ENCODE results near the gene DSCAM. TPM values are rescaled to one million over a fixed set of nuclear protein-coding genes. Genes with fewer than 3 reads are reported as not detected.

The DSCAM gene
- total RNA-seq, 1 experiment from 2014 or later = not detected

- Histone ChIP-seq H3K9me3 (no peaks in the 10 kb centered on the region), H3K27me3 (no peaks in the 10 kb centered on the region), H3K4me3 (no peak overlapping the region), H3K36me3 (no peaks in the 10 kb centered on the region)
- DNase-seq = no peak
Measured at GRCh38 chr21:40569357-40569756, 277.6 kb downstream of the DSCAM start.

DNA sequence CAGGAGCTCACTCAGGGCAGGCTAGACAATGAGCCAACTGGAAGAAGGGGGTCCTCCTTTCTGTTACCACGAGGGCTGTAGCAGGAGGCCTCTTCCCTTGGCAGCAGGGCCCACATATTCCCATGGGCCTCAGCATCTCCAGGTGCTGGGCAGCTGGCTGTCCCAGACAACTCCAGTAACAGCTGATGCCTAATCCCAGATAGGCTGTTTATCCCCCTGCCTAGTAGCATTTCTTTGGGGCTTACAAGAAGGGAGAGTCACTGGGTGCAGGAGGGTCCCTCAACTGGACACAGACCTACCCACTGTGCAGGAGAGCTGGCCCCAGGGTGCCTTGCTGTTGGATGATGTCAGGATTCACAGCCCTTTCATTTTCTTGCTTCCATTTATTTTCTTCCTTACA, 278.2 kb downstream of the DSCAM start:
- no peak for DNase-seq
- Histone ChIP-seq H3K36me3 (no peaks in the 10 kb centered on the region), H3K4me3 (no peak overlapping the region), H3K9me3 (no peaks in the 10 kb centered on the region), H3K27me3 (no peaks in the 10 kb centered on the region)

GRCh38 chr21:40567501-40567900, 279.5 kb downstream of the DSCAM start:
- DNase-seq = no peak
- Histone ChIP-seq H3K36me3 (no peaks in the 10 kb centered on the region), H3K27me3 (no peaks in the 10 kb centered on the region), H3K4me3 (no peak overlapping the region), H3K9me3 (no peaks in the 10 kb centered on the region)

DNA sequence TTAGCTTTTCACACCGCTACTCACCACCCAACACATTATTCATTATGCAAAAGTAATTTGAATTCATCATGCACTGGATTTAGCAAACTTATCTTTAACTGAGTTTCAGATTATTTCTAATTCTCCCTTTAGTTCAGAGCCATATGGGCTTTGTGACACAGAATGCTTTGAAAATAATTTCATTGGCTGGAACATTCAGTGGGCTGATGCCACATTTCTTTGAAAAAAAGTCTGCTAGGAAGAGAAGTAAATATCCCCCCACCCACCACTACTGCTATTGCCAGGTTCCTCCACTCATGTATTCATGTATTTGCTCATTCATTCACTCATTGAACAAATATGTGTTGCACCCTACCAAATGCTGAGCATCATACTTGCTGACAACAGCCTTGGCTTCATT, 280.5 kb downstream of the DSCAM start:
- no peaks in the 10 kb centered on the region for H3K36me3 ChIP-seq
- no peak for DNase-seq
- no peaks in the 10 kb centered on the region for H3K27me3 ChIP-seq
- no peak overlapping the region for H3K4me3 ChIP-seq
- no peaks in the 10 kb centered on the region for H3K9me3 ChIP-seq

GRCh38 chr21:40564318-40564717, 282.6 kb downstream of the DSCAM start:
- H3K36me3 ChIP-seq = no peaks in the 10 kb centered on the region
- H3K9me3 ChIP-seq = no peaks in the 10 kb centered on the region
- no peak overlapping the region for H3K4me3 ChIP-seq
- no peak for DNase-seq
- H3K27me3 ChIP-seq = no peaks in the 10 kb centered on the region

GRCh38 chr21:40563900-40564299, 283.1 kb downstream of the DSCAM start:
- no peak for DNase-seq

DNA sequence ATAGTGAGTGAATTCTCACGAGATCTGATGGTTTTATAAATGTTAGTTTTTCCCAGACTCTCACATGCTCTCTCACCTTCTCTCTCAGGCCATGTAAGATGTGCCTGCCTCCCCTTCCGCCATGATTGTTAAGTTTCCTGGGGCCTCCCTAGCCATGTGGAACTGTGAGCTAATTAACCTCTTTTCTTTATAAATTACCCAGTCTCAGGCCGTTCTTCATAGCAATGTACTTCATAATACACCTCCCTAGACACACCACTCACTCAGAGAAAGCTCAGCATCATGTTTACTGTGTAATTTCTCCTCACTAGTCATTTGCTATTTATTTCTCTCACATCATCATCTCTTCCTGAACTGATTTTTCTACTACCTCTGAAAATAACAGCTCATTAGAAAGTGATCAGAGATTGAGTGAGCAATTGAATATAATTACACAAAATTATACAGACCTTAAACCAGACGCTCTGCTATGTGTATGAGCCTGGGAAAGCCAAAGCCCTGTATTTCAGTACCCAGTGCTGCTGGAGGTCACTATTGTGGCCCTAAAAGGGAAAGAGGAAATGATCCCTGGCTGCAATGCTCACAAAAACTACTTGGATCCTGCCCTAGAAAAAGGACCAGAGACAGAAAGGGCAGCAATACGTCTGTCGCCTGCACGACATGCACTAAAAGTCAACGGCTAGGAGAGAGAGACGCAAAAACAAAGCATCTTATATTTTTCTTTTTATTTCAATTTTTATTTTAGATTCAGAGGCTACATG, 284.5 kb downstream of the DSCAM start:
- no peak for DNase-seq
- Histone ChIP-seq H3K27me3 (no peaks in the 10 kb centered on the region), H3K9me3 (no peaks in the 10 kb centered on the region), H3K4me3 (no peak overlapping the region), H3K36me3 (no peaks in the 10 kb centered on the region)

More at GRCh38 chr21:40563900-40564299, 283.1 kb downstream of the DSCAM start:
- Histone ChIP-seq H3K4me3 (no peak overlapping the region), H3K9me3 (no peaks in the 10 kb centered on the region), H3K36me3 (no peaks in the 10 kb centered on the region), H3K27me3 (no peaks in the 10 kb centered on the region)

- H3K4me3 ChIP-seq = no peak overlapping the region
- no peak for DNase-seq
- H3K9me3 ChIP-seq = no peaks in the 10 kb centered on the region
- H3K36me3 ChIP-seq = no peaks in the 10 kb centered on the region
- no peaks in the 10 kb centered on the region for H3K27me3 ChIP-seq
Measured at GRCh38 chr21:40556442-40556968, 290.5 kb downstream of the DSCAM start.

DNA sequence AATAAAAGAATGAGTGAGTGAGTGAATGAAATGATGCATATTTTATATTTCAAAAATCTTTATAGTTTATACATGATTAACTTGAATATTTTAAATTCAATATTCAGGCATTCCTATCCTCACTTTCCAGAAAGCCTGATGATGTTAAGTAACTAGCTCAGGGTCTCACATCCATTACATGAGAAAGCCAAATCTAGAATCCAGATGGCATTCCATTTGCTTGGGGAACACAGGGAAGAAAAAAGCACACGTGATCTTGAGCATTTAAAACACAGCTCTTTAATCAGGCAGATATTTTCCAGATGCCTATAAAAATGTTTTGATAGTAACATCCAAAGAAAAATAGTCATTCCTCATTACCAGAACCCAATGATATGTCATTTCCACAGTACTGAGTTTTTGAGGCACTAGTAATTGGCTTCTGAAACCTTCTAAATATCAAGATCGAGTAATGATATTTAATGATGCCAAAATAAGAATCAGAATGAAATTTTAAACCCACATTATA, 291.9 kb downstream of the DSCAM start:
- H3K27me3 ChIP-seq = no peaks in the 10 kb centered on the region
- H3K9me3 ChIP-seq = no peaks in the 10 kb centered on the region
- no peak for DNase-seq
- no peak overlapping the region for H3K4me3 ChIP-seq
- no peaks in the 10 kb centered on the region for H3K36me3 ChIP-seq

DNA sequence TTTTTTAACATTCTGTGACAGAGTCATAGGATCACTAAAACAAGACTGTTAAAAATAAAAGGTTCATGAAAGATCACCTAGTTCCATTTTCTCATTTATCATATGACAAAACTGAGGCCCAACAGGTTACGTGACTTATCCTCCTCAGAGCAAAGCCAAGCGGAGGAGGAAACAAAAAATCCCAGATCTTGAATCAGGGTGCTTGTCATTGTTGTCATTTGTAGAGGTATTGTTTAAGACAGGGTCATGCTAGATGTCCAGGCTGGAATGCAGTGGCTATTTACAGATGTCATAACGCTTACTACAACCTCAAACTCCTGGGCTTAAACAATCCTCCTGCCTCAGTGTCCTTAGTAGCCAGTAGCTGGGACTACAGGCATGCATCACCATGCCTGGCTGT, 293.2 kb downstream of the DSCAM start:
- no peak for DNase-seq
- Histone ChIP-seq H3K9me3 (no peaks in the 10 kb centered on the region), H3K4me3 (no peak overlapping the region), H3K27me3 (no peaks in the 10 kb centered on the region), H3K36me3 (no peaks in the 10 kb centered on the region)

- Histone ChIP-seq H3K9me3 (no peaks in the 10 kb centered on the region), H3K27me3 (no peaks in the 10 kb centered on the region), H3K4me3 (no peak overlapping the region), H3K36me3 (no peaks in the 10 kb centered on the region)
- DNase-seq = no peak
Measured at GRCh38 chr21:40547906-40548513, 298.9 kb downstream of the DSCAM start.

GRCh38 chr21:40546647-40547046, 300.3 kb downstream of the DSCAM start:
- no peak for DNase-seq
- H3K4me3 ChIP-seq = no peak overlapping the region
- H3K36me3 ChIP-seq = no peaks in the 10 kb centered on the region
- H3K27me3 ChIP-seq = no peaks in the 10 kb centered on the region
- no peaks in the 10 kb centered on the region for H3K9me3 ChIP-seq

- DNase-seq = no peak
- Histone ChIP-seq H3K27me3 (no peaks in the 10 kb centered on the region), H3K36me3 (no peaks in the 10 kb centered on the region), H3K9me3 (no peaks in the 10 kb centered on the region), H3K4me3 (no peak overlapping the region)
Measured at GRCh38 chr21:40540216-40540615, 306.7 kb downstream of the DSCAM start.

DNA sequence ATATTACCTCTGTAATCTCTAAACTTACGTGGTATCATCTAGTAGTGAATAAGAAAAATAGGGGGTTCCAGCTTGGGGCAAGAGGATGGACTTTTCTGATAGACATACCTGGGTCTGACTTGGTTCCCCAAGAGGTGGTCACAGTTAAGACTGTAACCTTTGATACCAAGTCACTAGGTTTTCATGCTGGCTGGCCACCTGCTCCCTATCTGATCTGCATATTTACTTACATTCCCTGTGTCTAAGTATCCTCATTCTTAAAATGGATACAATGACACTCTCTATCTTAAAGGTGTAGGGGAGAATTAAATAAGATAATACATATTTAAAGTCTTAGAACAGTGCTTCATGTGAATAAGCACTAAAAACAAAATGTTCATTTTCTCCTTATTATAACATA, 312.1 kb downstream of the DSCAM start:
- H3K4me3 ChIP-seq = no peak overlapping the region
- no peaks in the 10 kb centered on the region for H3K36me3 ChIP-seq
- no peaks in the 10 kb centered on the region for H3K27me3 ChIP-seq
- DNase-seq = no peak
- H3K9me3 ChIP-seq = no peaks in the 10 kb centered on the region

DNA sequence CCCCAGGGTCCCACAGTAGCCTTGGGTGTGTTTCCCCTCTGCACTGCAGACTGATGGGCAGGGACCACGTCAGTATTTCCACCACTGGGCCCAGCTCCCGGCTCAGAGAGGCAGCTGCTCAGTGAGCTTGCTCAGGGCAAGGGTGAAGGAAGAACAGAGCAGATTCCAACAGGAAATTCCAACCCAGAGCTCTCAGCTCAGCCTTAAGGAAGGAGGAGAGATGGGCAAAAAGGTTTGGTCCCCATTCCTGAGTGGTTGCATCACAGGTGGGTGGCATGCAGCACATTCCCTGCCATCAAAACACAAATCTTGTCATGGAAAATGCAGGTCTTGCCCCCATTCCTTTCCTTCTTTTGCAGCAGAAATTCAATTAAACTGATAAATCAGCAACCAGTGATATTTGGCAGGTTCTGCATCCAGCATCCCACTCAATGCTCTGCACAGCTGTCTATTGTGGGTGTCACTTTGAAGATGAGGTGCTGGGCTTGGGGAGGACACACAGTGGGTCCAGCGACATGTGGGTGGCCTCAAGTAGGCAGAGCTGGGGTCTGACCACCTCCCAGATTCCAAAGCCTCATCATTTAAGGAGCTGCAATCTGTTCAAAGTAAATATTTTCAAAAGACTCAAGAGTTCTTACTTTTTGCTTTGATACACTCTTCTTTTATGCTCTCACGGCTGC, 315.4 kb downstream of the DSCAM start:
- Histone ChIP-seq H3K4me3 (no peak overlapping the region), H3K9me3 (no peaks in the 10 kb centered on the region), H3K27me3 (no peaks in the 10 kb centered on the region), H3K36me3 (no peaks in the 10 kb centered on the region)
- no peak for DNase-seq

DNA sequence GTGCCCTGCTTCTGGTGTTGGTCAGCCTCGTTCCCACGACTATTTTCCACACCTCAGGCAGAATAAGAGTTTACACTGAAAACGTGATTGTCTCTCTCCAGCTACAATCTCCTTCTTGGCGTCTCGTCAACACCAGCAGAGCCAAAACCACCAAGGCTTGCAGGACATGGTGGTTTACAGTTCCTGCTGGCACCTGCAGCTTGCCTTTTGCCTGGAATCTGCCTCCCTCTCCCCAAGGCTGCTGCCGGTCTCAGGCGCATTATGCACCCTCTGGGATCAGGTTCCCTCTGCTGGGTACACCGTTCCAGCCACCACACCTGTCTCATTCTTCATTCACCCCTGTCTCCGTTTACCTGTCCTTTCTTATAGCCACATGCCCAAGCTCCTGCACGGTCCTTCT, 315.9 kb downstream of the DSCAM start:
- Histone ChIP-seq H3K4me3 (no peak overlapping the region), H3K9me3 (no peaks in the 10 kb centered on the region), H3K27me3 (no peaks in the 10 kb centered on the region), H3K36me3 (no peaks in the 10 kb centered on the region)
- no peak for DNase-seq

DNA sequence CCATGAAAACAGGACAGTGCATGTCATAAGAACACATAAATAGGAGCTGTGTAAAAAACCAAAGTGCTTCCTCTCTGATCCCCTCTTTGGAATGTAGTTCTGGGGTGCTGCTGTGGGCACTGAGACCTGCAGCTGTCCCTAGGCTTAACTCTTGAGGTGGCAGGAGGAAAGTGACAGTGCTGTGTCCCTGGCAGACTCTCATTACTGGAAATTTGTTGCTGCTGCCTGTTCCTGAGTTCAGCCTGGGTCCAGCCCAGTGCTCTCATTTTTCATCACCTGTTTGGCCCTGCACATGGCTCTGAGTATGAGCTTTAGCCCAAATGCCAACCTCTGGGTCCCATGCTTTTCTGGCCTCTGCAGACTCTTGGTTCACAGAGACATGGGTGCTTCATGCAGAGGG, 329.3 kb downstream of the DSCAM start:
- no peak overlapping the region for H3K4me3 ChIP-seq
- no peaks in the 10 kb centered on the region for H3K36me3 ChIP-seq
- DNase-seq = no peak
- H3K9me3 ChIP-seq = no peaks in the 10 kb centered on the region
- H3K27me3 ChIP-seq = peaks cover 5% of the 10 kb centered on the region; the same call in 1 of the 2 replicates

Measured in MG63 (cell line).